Fibroblast of the aortic adventitia (primary cell): ENCODE measurements around the gene GH1. TPM values are rescaled to one million over a fixed set of nuclear protein-coding genes. Genes with fewer than 3 reads are reported as not detected.

Experiments used
- DNase-seq: peaks from one replicate; pipeline ENCODE4 v3.0.0-alpha.2; 2010; ENCODE audit warnings: low read depth
- H3K4me3 ChIP-seq: 2 replicates; pipeline ENCODE4 v1.5.1; 2011; ENCODE audit warnings: low read depth, mild to moderate bottlenecking, control low read depth, low read length, moderate library complexity
- CTCF ChIP-seq: IDR thresholded peaks from 2 replicates; pipeline ENCODE4 v1.5.1; 2011; ENCODE audit warnings: mild to moderate bottlenecking, low read length, control low read depth, inconsistent platforms; ENCODE audit not compliant: insufficient read depth
- total RNA-seq: library from RNA; depleted of rRNA; stranded (reverse); fragments of >200 nt; gene quantifications from 2 replicates; pipeline ENCODE4 v1.2.3, GENCODE V29; 2012; ENCODE audit warnings: low replicate concordance

GH1 gene
- total RNA-seq, 1 donor = not detected

DNA sequence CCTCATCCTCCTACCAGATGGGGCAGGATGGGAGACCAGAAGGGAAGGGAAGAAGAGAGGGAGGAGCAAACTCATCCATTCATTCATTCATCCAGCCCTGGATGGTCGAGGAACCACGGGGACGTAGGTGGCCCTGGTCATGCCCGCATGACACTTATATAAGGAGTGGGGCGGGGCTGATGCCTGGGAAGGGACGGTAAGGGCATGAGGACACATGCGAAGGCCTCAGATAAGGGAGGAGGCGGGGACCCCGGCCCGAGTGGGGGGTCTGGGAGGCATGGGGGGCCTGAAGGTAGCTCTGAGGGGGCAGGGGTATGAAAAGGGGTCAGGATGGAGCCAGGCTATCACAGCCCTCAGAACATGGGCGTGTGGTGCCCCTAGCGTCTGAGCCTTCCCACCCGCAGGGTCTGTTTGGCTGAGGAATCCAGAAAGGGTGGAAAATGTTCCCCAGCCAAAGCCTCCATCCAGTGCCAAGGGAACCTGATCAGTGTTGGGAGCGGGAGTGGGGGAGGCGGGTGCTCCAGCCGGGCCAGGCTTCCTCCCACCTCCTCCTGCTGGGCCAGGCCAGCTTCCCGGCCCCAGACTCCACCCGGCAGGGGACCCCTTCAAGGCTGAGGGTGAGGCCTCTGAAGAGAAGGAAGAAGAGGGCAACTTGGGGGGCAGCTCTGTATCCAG, 31.1 kb upstream of the GH1 start:
- no peak overlapping the region for H3K4me3 ChIP-seq
- TF ChIP-seq CTCF = no peak
- no peak for DNase-seq

DNA sequence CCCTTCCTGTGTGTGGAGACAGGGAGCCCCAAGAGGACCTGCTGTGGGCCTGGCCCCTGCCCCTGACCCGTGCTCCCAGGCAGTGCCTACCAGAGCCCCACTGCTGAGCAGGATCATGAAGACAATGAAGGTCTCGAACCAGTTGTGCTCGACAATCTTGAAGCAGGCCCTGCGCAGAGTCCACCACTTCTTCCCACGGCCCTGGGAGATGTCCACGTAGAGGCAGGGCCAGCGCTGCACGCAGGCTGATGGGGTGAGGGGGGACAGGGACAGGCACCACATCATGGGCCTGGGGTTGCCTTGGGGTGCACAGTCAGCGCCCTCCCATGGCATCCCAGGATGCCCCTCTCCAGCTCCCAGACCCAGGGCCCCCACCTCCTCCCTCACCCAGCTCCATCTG, 29.9 kb upstream of the GH1 start:
- no peak for TF ChIP-seq CTCF
- no peak for DNase-seq

DNA sequence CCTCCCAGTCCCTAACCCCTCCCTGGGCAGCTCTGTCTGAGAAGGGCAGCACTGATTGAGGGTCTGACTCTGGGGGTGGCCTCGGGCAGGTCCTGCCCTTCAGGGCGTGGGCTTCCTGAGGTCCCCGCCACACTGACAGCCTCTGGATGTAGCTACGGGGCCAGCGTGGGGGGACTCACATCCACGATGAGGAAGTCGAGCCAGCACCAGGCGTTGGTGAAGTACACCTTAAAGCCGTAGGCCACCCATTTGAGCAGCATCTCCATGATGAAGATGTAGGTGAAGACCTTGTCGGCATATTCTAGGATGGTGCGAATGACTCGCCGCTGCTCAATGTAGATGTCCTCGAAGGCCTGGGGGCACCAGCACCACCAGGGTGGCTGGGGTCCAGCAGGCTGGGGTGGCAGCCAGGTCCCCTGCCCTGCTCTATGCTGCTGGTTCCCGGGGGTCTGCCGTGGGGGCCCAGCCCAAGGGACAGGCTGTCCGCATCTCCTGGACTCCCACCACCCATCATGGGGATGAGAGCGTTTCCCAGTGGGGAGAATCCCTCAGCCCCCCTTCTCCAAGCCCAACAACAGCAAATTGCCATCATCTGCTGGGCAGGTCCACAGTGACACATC, 29.2 kb upstream of the GH1 start:
- TF ChIP-seq CTCF = no peak
- no peak overlapping the region for H3K4me3 ChIP-seq
- no peak for DNase-seq

More for the DNA sequence above, 29.9 kb upstream of the GH1 start:
- H3K4me3 ChIP-seq = no peak overlapping the region

GRCh38 chr17:63946440-63947363, 28.1 kb upstream of the GH1 start:
- TF ChIP-seq CTCF = peak; percentile 73
- peak; percentile 30 for DNase-seq
- no peak overlapping the region for H3K4me3 ChIP-seq

- no peak for TF ChIP-seq CTCF
- no peak for DNase-seq
- H3K4me3 ChIP-seq = no peak overlapping the region
Measured at GRCh38 chr17:63945784-63946439, 27.3 kb upstream of the GH1 start.

- DNase-seq = no peak
- no peak overlapping the region for H3K4me3 ChIP-seq
- TF ChIP-seq CTCF = no peak
Measured at GRCh38 chr17:63944736-63945499, 26.3 kb upstream of the GH1 start.
